ENCODE data around the gene ZNF79. TPM values are rescaled to one million over a fixed set of nuclear protein-coding genes. Genes with fewer than 3 reads are reported as not detected.
A peak's percentile ranks its signal among the peaks of the same experiment; 100 is the strongest.

The ZNF79 gene
- total and polyA plus RNA-seq, 9 of the 15 experiments (the other 6 are each of a cell fraction or from before 2014, with no cell fraction given): 0.62 to 7.0 (median 4.1) TPM

DNA sequence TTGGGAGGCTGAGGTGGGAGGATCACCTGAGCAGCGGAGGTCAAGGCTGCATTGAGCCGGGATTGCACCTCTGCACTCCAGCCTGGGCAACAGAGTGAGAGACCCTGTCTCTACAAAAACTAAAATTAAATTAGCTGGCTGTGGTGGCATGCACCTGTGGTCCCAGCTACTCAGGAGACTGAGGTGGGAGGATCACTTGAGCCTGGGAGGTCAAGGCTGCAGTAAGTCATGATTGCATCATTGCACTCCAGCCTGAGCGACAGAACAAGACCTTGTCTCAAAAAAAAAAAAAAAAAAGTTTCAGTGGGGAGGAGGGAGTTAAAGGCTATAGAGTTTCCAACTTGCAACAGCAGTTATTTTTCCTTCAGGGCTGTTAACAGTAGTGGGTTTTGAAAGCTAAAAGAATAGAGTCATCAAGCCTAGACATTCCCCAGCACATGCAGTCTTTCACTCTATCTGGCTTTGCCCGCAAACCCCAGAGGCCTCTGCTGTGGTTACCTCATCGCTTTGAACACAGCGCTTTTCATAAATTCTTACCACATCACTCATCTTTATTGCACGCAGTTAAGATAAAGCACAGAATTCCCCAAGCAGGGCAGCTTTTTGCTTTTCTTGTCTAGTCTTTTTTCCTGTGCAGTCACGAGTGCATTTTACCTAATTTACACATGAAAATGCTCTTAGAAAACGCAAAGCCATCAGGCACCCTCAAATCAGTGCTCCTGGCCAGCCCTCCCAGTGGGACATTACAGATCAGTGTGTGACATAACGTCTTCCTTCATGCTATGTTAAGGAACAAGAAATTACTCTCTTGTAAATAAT lies 35.9 kb upstream of the ZNF79 start (continued):
- TF ChIP-seq, protein P1, sequence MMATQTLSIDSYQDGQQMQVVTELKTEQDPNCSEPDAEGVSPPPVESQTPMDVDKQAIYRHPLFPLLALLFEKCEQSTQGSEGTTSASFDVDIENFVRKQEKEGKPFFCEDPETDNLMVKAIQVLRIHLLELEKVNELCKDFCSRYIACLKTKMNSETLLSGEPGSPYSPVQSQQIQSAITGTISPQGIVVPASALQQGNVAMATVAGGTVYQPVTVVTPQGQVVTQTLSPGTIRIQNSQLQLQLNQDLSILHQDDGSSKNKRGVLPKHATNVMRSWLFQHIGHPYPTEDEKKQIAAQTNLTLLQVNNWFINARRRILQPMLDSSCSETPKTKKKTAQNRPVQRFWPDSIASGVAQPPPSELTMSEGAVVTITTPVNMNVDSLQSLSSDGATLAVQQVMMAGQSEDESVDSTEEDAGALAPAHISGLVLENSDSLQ (IDR thresholded peaks at IDR 0.05): peak; percentile 72
- TF ChIP-seq SP1 (CRISPR knock-in tag; IDR thresholded peaks at IDR 0.05) (no peak), HNRNPH1 (optimal IDR thresholded peaks at IDR 0.05; ENCODE audit: low read depth, low read length) (no peak), CREB1 (IDR thresholded peaks at IDR 0.05) (no peak), CREB1 (CRISPR knock-in tag; IDR thresholded peaks at IDR 0.05) (no peak), ZKSCAN1 (IDR thresholded peaks at IDR 0.05; ENCODE audit: low read depth, low read length) (no peak), DACH1 (IDR thresholded peaks at IDR 0.05; ENCODE audit: partially characterized antibody) (no peak), TRIM28 (IDR thresholded peaks at IDR 0.05) (no peak), TCF3 (CRISPR knock-in tag; IDR thresholded peaks at IDR 0.05) (0 out of 2 replicates have a peak, but pooled peaks have one; percentile 19), ZBTB8A (IDR thresholded peaks at IDR 0.05; ENCODE audit: partially characterized antibody) (no peak), ZBTB7A (IDR thresholded peaks at IDR 0.05; ENCODE audit: borderline replicate concordance, control insufficient read depth, low read depth, low read length) (no peak), RBM22 (IDR thresholded peaks at IDR 0.05; ENCODE audit: low read depth, low read length, poor library complexity, severe bottlenecking) (no peak)
- TF ChIP-seq, protein P2, sequence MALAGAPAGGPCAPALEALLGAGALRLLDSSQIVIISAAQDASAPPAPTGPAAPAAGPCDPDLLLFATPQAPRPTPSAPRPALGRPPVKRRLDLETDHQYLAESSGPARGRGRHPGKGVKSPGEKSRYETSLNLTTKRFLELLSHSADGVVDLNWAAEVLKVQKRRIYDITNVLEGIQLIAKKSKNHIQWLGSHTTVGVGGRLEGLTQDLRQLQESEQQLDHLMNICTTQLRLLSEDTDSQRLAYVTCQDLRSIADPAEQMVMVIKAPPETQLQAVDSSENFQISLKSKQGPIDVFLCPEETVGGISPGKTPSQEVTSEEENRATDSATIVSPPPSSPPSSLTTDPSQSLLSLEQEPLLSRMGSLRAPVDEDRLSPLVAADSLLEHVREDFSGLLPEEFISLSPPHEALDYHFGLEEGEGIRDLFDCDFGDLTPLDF (CRISPR knock-in tag; IDR thresholded peaks at IDR 0.05): no peak
- TF ChIP-seq, protein P3, sequence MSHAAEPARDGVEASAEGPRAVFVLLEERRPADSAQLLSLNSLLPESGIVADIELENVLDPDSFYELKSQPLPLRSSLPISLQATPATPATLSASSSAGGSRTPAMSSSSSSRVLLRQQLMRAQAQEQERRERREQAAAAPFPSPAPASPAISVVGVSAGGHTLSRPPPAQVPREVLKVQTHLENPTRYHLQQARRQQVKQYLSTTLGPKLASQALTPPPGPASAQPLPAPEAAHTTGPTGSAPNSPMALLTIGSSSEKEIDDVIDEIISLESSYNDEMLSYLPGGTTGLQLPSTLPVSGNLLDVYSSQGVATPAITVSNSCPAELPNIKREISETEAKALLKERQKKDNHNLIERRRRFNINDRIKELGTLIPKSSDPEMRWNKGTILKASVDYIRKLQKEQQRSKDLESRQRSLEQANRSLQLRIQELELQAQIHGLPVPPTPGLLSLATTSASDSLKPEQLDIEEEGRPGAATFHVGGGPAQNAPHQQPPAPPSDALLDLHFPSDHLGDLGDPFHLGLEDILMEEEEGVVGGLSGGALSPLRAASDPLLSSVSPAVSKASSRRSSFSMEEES (CRISPR knock-in tag; IDR thresholded peaks at IDR 0.05): no peak
- TF ChIP-seq, protein P4, sequence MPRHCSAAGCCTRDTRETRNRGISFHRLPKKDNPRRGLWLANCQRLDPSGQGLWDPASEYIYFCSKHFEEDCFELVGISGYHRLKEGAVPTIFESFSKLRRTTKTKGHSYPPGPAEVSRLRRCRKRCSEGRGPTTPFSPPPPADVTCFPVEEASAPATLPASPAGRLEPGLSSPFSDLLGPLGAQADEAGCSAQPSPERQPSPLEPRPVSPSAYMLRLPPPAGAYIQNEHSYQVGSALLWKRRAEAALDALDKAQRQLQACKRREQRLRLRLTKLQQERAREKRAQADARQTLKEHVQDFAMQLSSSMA (CRISPR knock-in tag; IDR thresholded peaks at IDR 0.05): no peak
- TF ChIP-seq, protein P5, sequence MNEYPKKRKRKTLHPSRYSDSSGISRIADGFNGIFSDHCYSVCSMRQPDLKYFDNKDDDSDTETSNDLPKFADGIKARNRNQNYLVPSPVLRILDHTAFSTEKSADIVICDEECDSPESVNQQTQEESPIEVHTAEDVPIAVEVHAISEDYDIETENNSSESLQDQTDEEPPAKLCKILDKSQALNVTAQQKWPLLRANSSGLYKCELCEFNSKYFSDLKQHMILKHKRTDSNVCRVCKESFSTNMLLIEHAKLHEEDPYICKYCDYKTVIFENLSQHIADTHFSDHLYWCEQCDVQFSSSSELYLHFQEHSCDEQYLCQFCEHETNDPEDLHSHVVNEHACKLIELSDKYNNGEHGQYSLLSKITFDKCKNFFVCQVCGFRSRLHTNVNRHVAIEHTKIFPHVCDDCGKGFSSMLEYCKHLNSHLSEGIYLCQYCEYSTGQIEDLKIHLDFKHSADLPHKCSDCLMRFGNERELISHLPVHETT (CRISPR knock-in tag; conservative IDR thresholded peaks at IDR 0.05 in 1 of 2, IDR thresholded peaks at IDR 0.05 in 1 of 2): no peak
- TF ChIP-seq, protein P6, sequence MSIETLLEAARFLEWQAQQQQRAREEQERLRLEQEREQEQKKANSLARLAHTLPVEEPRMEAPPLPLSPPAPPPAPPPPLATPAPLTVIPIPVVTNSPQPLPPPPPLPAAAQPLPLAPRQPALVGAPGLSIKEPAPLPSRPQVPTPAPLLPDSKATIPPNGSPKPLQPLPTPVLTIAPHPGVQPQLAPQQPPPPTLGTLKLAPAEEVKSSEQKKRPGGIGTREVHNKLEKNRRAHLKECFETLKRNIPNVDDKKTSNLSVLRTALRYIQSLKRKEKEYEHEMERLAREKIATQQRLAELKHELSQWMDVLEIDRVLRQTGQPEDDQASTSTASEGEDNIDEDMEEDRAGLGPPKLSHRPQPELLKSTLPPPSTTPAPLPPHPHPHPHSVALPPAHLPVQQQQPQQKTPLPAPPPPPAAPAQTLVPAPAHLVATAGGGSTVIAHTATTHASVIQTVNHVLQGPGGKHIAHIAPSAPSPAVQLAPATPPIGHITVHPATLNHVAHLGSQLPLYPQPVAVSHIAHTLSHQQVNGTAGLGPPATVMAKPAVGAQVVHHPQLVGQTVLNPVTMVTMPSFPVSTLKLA (conservative IDR thresholded peaks at IDR 0.05): no peak
- TF ChIP-seq, protein P7, sequence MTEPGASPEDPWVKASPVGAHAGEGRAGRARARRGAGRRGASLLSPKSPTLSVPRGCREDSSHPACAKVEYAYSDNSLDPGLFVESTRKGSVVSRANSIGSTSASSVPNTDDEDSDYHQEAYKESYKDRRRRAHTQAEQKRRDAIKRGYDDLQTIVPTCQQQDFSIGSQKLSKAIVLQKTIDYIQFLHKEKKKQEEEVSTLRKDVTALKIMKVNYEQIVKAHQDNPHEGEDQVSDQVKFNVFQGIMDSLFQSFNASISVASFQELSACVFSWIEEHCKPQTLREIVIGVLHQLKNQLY (CRISPR knock-in tag; conservative IDR thresholded peaks at IDR 0.05): no peak
